ENCODE measurements around the gene STK25.

The STK25 gene

GRCh38 chr2:241493092-241493491, 15.3 kb downstream of the STK25 start:
- DNase-seq (no peak), ATAC-seq (no peak)

DNA sequence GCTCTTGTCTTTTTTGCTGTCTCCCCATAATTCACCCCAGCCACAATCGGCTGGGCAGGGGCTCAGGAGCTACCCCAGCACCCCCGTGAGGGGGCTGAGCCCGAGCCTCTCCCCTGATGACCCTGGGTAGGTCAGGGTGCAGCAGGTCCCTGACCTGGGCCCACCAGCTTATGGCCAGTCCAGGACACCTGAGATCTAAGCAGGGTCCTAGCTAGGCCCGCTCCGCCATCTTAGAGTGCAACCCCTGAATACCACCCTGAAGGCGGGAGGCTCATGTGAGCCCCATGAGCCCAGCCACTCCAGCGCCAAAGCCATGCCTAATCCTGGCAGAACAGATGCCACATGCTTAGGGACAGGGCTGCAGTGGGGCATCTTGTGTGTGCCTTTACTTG, 16.2 kb downstream of the STK25 start:
- ATAC-seq, result no peak
- DNase-seq, result no peak

GRCh38 chr2:241491549-241492173, 16.7 kb downstream of the STK25 start:
- DNase-seq (no peak), ATAC-seq (no peak)

GRCh38 chr2:241490825-241491506, 17.4 kb downstream of the STK25 start:
- ATAC-seq (no peak), DNase-seq (no peak)

DNA sequence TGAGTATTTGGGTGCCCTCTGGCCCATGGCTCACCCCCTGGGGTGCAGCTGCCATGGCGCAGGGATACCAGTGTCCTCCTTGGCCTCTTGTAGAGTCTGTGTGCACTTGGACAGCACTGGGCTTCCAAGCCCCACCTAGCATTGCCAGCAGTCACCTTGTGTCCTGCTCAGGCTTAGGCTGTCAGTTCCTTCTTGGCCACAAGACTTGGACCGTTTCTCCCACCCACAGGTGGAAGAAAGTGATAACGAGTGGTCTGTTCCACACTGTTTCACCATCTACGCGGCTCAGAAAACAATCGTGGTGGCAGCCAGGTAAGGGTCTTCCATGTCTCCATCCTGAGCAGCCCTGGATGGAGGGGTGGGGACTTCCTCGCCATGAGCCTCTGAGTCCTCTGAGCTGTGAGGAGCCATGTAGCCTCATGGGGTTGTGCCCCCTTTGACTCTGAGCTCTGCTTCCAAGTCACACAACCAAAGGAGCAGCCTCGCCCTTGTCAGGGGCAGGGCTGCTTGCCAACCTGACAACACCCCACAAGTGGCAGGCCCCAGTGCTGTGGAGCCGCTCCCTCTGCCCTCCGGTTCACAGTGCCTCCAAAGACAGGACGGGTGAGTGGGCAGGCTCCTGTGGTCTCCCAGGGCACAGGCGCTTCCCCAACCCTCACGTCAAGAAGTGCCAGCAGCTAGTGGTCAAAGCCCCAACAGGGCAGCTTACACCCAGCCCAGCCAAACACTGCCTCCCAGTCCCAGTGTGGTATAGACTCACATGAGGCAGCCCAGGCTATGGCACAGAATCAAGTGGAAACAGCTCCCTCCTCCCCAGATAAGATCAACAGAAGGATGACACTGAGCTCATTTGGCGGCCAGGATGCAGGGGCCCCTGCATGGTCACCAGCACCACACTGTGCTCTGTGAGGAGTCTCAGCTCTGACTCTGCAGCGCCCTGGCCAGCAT, 18.4 kb downstream of the STK25 start:
- DNase-seq (no peak), ATAC-seq (peak; percentile 38)

DNA sequence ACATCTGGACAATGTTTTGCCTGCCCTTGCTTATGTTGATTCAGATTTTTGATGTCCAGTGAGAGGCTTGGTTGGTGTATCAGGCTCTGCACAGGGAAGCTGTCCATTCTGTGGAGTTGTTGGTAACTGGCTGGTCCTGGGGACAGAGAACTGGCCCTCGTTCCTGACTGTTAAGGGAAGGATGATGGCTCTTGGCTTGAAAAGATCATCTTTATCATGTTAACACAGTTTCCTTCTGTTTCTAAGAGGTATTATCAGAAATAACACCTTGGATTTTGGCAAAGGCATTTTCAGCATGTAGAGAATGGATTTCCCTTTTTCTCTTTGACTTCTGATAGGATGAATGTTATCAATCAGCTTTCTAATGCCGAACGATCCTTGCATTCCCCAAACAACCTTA, 19.3 kb downstream of the STK25 start:
- ATAC-seq (no peak), DNase-seq (no peak)

GRCh38 chr2:241485172-241485911, 23.0 kb downstream of the STK25 start:
- DNase-seq (no peak), ATAC-seq (no peak)

DNA sequence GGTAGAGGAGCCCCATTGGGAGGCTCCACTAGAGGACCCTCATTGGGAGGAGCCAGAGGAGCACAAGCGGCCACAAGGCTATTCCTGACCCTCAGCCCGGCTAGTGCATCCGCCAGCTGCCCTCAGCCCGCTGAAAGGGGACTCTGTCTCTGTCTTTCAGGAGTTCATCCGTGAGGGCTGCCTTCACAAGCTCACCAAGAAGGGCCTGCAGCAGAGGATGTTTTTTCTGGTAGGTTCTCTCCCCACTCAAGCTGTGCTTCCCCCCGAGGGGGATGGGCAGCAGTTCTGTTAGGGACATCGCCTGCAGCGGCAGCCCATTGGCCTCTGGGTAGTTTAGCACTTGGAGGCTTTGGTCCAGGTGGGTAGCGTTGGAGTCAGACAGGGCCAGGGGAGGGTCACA, 25.1 kb downstream of the STK25 start:
- ATAC-seq, result no peak
- DNase-seq, result no peak

DNA sequence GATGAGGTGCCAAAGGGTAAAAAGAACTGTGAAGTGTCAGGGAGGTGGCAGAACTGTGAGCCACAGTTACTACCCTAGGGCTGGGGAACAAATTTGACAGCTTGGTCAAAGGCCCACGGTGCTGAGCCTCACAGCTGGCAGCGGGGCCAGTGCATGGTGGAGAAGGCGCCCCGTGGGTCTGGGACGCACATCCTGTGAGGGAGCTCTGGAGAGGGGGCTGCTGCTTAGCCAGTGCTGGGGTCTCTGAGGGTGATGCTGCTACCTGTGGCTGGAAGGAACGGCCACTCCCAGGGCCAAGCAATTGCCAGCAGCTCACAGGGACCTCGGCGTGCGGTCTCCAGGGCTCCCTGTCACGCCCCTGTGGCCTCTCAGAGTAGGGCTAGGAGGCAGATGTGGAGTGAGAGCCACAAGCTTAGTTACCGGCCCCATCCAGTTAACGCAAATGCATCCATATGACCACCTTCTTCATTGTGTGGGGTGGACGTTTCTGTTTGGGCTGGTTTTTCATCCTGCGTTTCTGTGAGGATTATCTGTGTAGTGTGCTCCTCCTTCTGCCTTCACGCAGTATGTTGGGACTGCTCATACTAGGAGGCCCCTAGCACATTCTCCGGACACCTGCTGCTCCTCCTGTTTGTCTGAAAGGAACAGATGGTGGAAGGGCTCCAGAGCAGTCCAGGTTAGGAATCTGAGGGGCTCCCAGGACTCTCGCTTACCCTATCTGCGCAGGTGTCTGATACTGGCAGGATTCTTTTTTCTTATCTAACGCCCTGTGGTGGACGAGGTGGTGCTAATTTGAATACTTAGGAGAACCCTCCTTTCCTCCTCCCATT, 26.0 kb downstream of the STK25 start:
- DNase-seq (no peak), ATAC-seq (no peak)

DNA sequence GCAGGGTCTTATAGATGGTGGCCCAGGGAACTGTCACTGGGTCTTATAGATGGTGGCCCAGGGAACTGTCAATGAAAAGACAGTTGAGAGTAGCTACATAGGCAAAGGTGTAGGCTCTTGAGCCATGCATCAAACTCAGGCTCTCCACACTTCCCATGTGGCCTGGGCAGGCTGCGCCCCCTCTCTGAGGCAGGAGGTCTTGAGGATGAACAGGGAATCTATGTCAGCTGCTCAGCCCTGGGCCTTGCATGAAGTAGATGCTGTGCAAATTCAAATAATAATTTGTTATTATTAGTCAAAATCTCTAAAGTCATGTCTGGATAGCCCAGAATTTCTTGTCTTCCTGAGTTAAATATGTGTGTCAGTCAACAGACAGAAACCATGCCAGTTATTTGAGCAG, 26.7 kb downstream of the STK25 start:
- DNase-seq (no peak), ATAC-seq (no peak)

- no peak for ATAC-seq
- DNase-seq, result no peak
These were observed 29.1 kb downstream of the STK25 start for GRCh38 chr2:241479026-241479898.

DNA sequence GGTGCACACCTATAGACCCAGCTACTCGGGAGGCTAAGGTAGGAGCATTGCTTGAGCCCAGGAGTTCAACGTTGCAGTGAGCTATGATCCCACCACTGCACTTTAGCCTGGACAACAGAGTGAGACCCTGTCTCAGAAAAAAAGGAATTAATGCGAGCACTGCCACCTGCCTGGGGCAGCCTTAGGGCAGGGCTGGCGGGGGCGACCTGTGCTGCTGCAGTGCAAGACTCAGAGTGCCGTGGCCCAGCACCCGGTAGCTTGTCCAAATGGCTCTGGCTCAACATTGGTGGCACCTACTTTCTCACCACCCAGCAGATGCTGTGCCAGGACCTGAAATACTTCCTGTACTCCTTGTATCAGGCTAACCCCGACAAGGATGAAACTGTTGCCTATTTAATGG, 30.2 kb downstream of the STK25 start:
- DNase-seq, result no peak

DNA sequence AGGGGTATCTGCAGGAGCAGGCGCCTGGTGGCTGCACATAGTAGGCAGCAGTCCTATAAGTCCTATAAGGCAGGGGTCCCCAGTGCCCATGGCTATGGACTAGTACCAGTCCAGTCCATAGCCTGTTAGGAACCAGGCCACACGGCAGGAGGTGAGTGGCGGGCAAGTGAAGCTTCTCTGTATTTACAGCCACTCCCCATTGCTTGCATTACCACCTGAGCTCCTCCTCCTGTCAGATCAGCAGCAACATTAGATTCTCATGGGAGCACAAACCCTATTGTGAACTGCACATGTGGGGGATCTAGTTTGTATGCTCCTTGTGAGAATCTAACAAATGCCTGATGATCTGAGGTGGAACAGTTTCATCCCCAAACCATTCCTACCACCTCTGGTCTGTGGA, 33.1 kb downstream of the STK25 start:
- ATAC-seq (no peak), DNase-seq (no peak)

More for the DNA sequence above, 30.2 kb downstream of the STK25 start:
- ATAC-seq, result no peak

- DNase-seq (no peak), ATAC-seq (no peak)
These were observed 35.0 kb downstream of the STK25 start for GRCh38 chr2:241473399-241473798.

- DNase-seq (no peak), ATAC-seq (no peak)
These were observed 38.6 kb downstream of the STK25 start for GRCh38 chr2:241469746-241470145.

GRCh38 chr2:241468476-241468781, 40.0 kb downstream of the STK25 start:
- no peak for DNase-seq
- ATAC-seq, result no peak

DNA sequence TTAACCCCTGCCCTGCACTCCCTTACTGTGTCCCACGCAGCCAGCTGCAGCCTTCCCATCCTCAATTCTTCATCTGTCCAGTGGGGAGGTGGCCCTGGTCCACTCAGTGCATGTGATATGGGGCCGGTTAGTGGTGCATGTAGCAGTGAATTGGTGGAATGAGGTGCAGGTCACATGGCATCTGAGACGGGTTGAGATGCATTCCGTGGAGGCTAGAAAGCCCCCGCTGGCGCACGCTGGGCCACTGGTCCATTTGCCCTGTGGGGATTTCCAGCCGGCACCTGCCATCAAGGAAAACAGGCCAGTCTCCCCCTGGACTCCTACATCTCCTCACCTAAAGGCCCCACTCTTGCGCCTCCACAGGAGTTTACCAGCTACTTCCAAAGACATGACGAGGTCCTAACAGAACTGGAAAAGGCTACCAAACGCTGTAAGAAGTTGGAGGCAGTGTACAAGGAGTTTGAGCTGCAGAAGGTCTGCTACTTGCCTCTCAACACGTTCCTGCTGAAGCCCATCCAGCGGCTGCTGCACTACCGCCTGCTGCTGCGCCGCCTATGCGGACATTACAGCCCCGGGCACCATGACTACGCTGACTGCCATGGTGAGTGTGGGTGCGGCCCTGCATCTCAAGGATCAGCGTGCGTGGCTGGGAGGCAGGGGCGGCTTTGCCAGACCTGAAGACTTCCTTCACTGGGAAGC, 40.5 kb downstream of the STK25 start:
- ATAC-seq, result no peak
- DNase-seq, result no peak

DNA sequence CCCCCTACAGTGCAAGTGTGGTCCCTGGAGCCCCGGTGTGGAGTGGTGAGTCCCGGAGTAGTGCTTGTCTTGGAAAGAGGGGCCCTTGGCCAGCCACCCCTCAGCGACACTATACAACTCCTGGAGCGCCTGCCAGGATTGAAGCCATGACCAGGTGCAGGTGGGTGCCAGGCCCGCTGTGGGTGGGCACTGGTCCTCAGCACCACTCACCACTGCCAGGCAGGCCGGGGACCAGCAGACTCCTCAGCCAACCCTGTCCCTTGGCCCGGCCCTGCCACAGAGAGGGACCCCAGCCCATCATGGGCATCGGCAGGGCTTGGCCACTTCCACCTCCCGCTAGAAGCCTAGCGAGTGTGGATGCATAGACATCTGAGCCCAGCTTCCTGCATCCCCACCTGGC, 42.2 kb downstream of the STK25 start:
- no peak for ATAC-seq

GRCh38 chr2:241465543-241465942, 42.8 kb downstream of the STK25 start:
- DNase-seq, result no peak

More for the DNA sequence above, 42.2 kb downstream of the STK25 start:
- no peak for DNase-seq

More at GRCh38 chr2:241465543-241465942, 42.8 kb downstream of the STK25 start:
- no peak for ATAC-seq

Measured in stimulated activated naive CD8-positive, alpha-beta T cell treated with anti-CD3 and anti-CD28 coated beads, Interleukin-15, Interleukin-2, amounts not matched to agents 100 U/mL and 50 U/mL, for 24 hours (primary cell).